Fibroblast of lung (primary cell): Measurements from ENCODE around the gene SEPHS2. TPM values are rescaled to one million over a fixed set of nuclear protein-coding genes. Genes with fewer than 3 reads are reported as not detected.

ENCODE experiments used
- DNase-seq, 2 donors: peaks; one replicate each; pipeline versions ENCODE4 v3.0.0 to v3.0.0-alpha.2; 2010; ENCODE audit warnings: low read depth in 2 of 2
- H2AFZ ChIP-seq: 2 replicates; pipeline ENCODE4 v1.5.1; 2012; ENCODE audit warnings: low read length, control low read depth, inconsistent platforms
- H3K27ac ChIP-seq: 2 replicates; pipeline ENCODE4 v1.5.1; 2011; ENCODE audit warnings: low read length, control low read depth; ENCODE audit not compliant: insufficient read depth
- H3K27me3 ChIP-seq: 2 replicates; pipeline ENCODE4 v1.5.1; 2011; ENCODE audit warnings: mild to moderate bottlenecking, low read length; ENCODE audit not compliant: control insufficient read depth, insufficient read depth
- H3K36me3 ChIP-seq: 2 replicates; pipeline ENCODE4 v1.5.1; 2011; ENCODE audit warnings: low read length; ENCODE audit not compliant: control insufficient read depth, insufficient read depth
- H3K4me1 ChIP-seq: 2 replicates; pipeline ENCODE4 v1.5.1; 2011; ENCODE audit warnings: low read length; ENCODE audit not compliant: control insufficient read depth, insufficient read depth; ENCODE audit errors: extremely low read depth
- H3K4me2 ChIP-seq: 2 replicates; pipeline ENCODE4 v1.5.1; 2011; ENCODE audit warnings: low read length, control low read depth; ENCODE audit not compliant: insufficient read depth; ENCODE audit errors: extremely low read depth
- H3K4me3 ChIP-seq, 4 experiments: fragments of 200-600 bp in 1 of 4; sonication (generic) in 1 of 4; replicated peaks in 1 of 4; 2 replicates each; pipeline ENCODE4 v1.5.1; 2011 to 2016; ENCODE audit warnings: low read length in 4 of 4, low read depth in 3 of 4, mild to moderate bottlenecking in 3 of 4, control low read depth in 2 of 4, inconsistent platforms in 1 of 4, mixed read lengths in 1 of 4; ENCODE audit not compliant: insufficient read depth in 1 of 4; ENCODE audit errors: control extremely low read depth in 1 of 4
- H3K79me2 ChIP-seq: 2 replicates; pipeline ENCODE4 v1.5.1; 2012; ENCODE audit warnings: mild to moderate bottlenecking, low read length, inconsistent platforms; ENCODE audit not compliant: control insufficient read depth, insufficient read depth
- H3K9ac ChIP-seq: 2 replicates; pipeline ENCODE4 v1.5.1; 2011; ENCODE audit warnings: mild to moderate bottlenecking, low read length, control low read depth; ENCODE audit not compliant: insufficient read depth
- H3K9me3 ChIP-seq: 2 replicates; pipeline ENCODE4 v1.5.1; 2012; ENCODE audit warnings: low read depth, low read length; ENCODE audit not compliant: control insufficient read depth, insufficient read depth
- H4K20me1 ChIP-seq: 2 replicates; pipeline ENCODE4 v1.5.1; 2011; ENCODE audit warnings: low read length; ENCODE audit not compliant: control insufficient read depth, insufficient read depth; ENCODE audit errors: extremely low read depth
- CTCF ChIP-seq, 2 donors: IDR thresholded peaks in 1 of 2; conservative IDR thresholded peaks in 1 of 2; 1 replicate in 1 of 2; 2 replicates in 1 of 2; pipeline ENCODE4 v1.5.1; 2011 to 2012; ENCODE audit warnings: low read length in 2 of 2, control low read depth in 1 of 2, inconsistent platforms in 1 of 2, low read depth in 1 of 2, mild to moderate bottlenecking in 1 of 2
- EZH2 ChIP-seq: IDR thresholded peaks from 2 replicates; pipeline ENCODE4 v1.5.1; 2012; ENCODE audit warnings: low read length, control low read depth, mild to moderate bottlenecking; ENCODE audit errors: missing control alignments
- polyA plus RNA-seq, 2 donors: library from polyadenylated mRNA; depleted of rRNA in 1 of 2; stranded (reverse) in 1 of 2; unstranded in 1 of 2; fragments of >200 nt; gene quantifications; 2 replicates each; pipeline ENCODE4 v1.2.1, GENCODE V29; 2011 to 2012; ENCODE audit warnings: missing spikeins in 1 of 2
- total RNA-seq: library from RNA; depleted of rRNA; stranded (reverse); fragments of >200 nt; gene quantifications from 2 replicates; pipeline ENCODE4 v1.2.1, GENCODE V29; 2014

SEPHS2 gene
- total and polyA plus RNA-seq, 2 donors (not counting 1 experiment from before 2014, with no cell fraction given) = 26.6 to 41.8 TPM

- TF ChIP-seq EZH2 (no peak), CTCF (conservative IDR thresholded peaks at IDR 0.05 in 1 of 2, IDR thresholded peaks at IDR 0.05 in 1 of 2; ENCODE audit: low read depth in 1 of 2, low read length in 2 of 2) (no peak)
- Histone ChIP-seq H3K9me3 (no peaks in the 10 kb centered on the region), H4K20me1 (no peaks in the 10 kb centered on the region), H3K4me3 (no peak overlapping the region), H3K27me3 (peaks cover 23% of the 10 kb centered on the region), H2AFZ (no peak overlapping the region), H3K4me2 (no peak overlapping the region), H3K36me3 (no peaks in the 10 kb centered on the region), H3K79me2 (no peaks in the 10 kb centered on the region), H3K27ac (no peak overlapping the region), H3K9ac (no peak overlapping the region), H3K4me1 (no peaks in the 10 kb centered on the region)
- DNase-seq = no peak
These were observed 31.3 kb upstream of the SEPHS2 start for GRCh38 chr16:30476991-30477390.

- Histone ChIP-seq H4K20me1 (no peaks in the 10 kb centered on the region), H3K9me3 (no peaks in the 10 kb centered on the region), H3K4me3 (no peak overlapping the region), H3K9ac (no peak overlapping the region), H3K4me1 (no peaks in the 10 kb centered on the region), H3K79me2 (no peaks in the 10 kb centered on the region), H2AFZ (no peak overlapping the region), H3K36me3 (no peaks in the 10 kb centered on the region), H3K27me3 (peaks cover 23% of the 10 kb centered on the region), H3K27ac (no peak overlapping the region), H3K4me2 (no peak overlapping the region)
- no peak for TF ChIP-seq CTCF (conservative IDR thresholded peaks at IDR 0.05 in 1 of 2, IDR thresholded peaks at IDR 0.05 in 1 of 2; ENCODE audit: low read depth in 1 of 2, low read length in 2 of 2)
- TF ChIP-seq EZH2 = no peak
- DNase-seq = no peak
These were observed 29.0 kb upstream of the SEPHS2 start for GRCh38 chr16:30474684-30475083.

- no peak overlapping the region for H3K9ac ChIP-seq
- no peaks in the 10 kb centered on the region for H3K79me2 ChIP-seq
- no peak overlapping the region for H3K4me2 ChIP-seq
- DNase-seq = no peak
- TF ChIP-seq EZH2 (no peak), CTCF (conservative IDR thresholded peaks at IDR 0.05 in 1 of 2, IDR thresholded peaks at IDR 0.05 in 1 of 2; ENCODE audit: low read depth in 1 of 2, low read length in 2 of 2) (no peak)
- H3K27me3 ChIP-seq = peaks cover 23% of the 10 kb centered on the region
- H3K27ac ChIP-seq = no peak overlapping the region
- no peak overlapping the region for H3K4me3 ChIP-seq
- H3K4me1 ChIP-seq = no peaks in the 10 kb centered on the region
- no peaks in the 10 kb centered on the region for H3K9me3 ChIP-seq
- no peak overlapping the region for H2AFZ ChIP-seq
- H4K20me1 ChIP-seq = no peaks in the 10 kb centered on the region
- no peaks in the 10 kb centered on the region for H3K36me3 ChIP-seq
These were observed 28.4 kb upstream of the SEPHS2 start for GRCh38 chr16:30474074-30474452.
